DMS153 treated with DMSO at 0.1 percent for 48 hours (cell line): Measurements from ENCODE around the gene PLA2G6.
"Not testable (repeated sequence)": the region's sequence is repeated elsewhere in the genome, so short reads cannot be mapped to it uniquely, and the experiment has no call there.

Experiments
- DNase-seq: peaks from one replicate; lab custom pipeline; 2025; ENCODE audit not compliant: unreplicated experiment; lab: John Stamatoyannopoulos, UW

PLA2G6 gene

DNA sequence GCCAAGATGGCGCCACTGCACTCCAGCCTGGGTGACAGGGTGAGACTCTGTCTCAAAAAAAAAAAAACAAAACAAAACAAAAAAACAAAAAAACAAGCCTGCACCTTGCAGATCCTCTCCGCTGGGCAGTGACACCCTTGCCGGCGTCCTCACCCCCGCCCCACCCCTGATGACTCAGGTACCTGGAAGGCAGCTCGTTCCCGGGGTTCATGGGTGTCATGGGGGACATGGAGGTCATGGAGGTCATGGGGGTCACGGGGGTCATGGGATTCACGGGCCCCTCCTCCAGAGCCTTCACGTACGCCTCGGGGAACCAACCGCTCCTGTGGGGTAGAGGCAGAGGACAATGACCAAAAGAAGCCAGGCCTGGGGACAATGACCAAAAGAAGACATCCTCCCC is 94.7 kb downstream of the PLA2G6 start:
- DNase-seq: no peak

DNA sequence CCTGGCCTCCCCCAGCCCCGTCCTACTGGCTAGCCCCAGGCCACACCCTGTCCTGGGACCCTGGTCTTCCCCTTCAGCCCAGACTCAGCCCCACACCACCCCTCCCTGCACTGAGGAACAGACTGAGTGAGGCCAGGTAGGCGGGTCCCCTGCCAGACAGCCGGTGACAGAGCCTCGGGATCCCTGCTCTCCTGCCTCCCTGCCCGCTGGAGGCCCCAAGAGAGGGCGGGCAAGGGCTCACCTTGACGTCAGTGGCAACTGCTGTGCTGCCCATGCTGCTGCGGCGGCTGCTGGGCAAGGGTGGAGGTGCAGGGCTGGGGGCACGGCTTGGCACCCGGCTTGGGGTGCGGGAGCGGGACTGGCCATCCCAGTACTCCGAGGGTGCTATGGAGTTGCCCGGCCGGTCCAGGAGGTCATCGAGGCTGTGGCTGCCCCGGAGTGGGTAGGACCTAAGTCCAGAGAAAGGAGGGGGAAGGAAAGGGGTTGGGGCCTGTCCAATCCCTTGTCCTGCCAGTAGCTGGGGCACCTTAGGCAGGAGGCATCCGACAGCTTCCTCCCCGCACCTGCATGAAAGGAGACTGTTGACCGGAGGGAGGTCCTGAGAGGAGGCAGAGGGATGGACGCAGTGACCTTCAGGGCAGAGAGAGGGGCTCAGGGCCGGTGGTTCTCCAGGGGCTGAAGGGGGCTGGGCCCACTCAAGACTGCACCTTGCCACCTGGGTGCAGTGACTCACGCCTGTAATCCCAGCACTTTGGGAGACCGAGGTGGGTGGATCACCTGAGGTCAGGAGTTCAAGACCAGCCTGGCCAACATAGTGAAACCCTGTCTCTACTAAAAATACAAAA is 95.4 kb downstream of the PLA2G6 start:
- DNase-seq: no peak

DNA sequence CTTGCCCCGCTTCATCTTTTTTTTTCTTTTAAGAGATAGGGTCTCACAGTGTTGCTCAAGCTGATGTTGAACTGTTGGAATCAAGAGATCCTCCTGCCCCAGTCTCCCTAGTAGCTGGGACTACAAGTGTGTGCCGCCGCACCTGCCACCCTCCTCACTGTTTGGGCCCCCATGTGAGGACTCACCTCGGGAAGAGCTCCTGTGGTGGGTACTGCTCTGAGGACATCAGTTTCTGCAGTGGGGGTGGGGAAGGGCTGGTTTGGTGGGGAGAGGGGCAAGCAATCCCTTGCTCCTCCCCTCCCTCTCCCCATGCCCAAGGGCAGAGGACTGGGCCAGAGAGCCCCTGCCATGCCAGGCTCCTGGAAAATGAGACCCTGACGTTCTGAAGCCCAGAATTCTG is 96.1 kb downstream of the PLA2G6 start:
- DNase-seq: no peak

DNA sequence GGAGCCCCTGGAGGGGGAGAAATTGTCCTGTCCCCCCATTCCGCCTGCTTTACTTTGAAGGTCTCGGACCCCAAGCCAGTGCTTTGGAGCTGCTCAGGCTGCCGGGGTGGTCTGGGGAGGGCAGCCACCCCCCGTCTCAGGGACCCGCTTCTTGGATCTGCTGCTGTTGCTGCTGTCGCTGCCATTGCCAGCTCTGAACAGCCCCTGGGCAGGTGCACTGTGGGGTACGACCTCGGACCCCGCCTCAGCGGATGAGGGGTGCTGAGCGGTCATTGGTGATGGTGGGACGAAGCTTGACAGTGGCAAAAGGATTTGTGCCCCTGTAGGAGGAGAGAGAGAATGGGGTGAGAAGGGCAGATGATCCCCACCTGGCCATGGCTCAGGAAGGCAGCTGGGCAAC is 96.6 kb downstream of the PLA2G6 start:
- no peak for DNase-seq

DNA sequence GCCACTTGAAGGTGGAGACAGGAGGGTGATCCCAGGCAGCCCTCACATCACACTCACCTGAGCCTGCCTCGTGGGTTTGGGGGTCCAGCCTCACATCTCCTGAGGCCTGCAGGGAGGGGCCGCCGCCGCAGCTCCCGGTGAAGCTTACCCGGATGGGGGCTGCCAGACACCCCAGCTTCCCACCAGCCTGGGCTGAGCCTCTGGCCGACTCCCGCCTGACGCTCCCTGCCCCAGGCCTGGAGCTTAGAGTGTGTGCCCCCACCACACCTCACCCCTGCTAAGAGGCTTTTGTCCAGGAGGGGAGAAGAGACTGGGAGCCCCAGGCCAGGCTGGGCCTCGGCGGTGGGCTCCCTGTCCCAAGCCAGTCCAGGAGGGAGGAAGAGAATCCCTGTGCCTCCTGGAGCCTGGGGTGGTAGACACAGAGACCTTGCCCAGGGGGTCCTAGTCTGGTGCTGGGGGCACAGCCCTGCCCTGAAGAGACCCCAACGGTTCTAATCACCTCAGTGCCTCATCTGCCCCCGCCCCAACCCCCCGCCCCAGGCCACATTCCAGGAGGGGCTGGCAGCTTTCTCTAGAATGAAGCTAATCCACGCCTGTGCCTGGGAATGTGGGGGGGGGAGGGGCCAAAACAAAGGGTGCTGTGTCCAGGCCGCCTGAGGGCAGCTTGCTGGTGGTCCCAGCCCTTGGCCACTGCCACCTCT is 97.5 kb downstream of the PLA2G6 start, which contains the start of gene SLC16A8:
TSS of gene SLC16A8 (minus strand) at position 254 of the 701 bp plus-strand sequence. CDS start 1,311 bp downstream, outside the sequence.
- DNase-seq: no peak

DNA sequence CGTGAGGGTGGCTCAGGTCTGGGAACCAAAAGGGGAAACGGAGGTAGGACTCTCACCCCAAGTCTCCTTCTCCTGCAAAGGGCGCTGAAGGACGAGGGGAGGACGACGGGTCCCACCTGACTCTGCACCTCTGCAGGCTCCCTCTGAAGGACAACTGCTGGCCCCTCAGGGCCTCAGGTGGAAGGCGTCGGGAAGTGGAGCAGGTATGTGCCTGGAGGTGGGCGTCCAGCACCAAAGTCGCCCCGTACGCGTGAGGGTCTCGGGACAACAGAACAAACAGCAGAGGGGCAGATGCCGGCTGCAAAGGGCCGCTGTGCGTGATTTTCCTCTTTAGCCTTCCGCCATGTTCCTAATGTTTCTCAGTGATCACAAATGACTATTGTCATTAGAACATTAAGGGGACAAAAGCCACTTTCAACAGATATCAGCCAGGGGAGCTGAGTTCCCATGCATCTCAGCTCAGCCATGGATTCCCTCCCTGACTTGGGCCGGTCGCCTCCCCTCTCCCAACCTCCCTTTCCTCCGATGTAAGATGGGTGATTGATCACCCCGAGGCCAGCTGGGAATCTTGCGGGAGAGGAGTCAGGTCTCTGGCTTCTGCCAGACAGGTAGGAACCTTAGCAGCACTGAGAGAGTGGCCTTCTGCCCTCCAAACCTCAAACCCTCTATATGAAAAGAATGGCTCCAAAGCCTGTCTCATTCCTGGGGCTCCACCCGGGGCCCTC is 98.5 kb downstream of the PLA2G6 start:
- DNase-seq: no peak

DNA sequence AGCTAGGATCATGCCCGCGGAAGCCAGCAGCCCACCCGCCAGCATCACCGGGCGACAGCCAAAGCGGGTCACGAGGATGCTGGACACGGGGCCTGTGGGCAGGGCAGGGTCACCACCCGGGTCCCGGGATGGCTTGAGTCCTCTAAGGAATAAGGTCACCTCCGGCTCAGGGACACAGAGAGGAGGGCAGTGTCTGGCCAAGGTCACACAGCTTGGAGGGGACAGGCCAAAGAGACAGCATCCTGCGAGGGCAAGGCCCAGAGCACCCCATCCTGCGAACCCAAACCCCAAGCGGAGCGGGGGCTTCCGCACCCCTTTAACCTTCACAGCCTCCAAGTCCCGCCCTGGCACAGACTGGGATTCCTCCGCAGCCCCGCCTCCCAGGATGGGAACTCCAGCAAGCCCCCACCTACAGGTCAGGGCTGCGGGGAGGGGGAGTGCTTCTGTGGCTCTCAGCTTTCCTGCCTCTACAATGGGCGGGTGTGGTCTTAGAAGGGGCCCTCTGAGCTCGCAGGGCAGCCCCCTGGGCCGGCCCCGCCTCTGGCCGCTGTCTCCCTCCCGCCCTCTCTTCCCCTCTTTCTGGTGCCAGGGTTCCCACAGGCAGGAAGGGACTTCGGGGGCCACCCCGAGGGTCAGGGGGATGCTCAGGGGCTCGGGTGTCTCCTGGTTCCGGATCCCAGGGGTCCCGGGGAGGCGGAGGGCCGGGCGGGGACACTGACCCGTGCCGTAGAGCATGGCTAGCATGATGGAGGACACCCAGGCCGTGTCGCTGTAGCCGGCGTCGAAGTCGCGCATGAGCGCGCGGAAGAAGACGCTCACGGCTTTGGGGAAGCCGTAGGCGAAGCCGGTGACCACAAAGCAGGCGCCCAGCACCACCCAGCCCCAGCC is 99.4 kb downstream of the PLA2G6 start:
- no peak for DNase-seq

DNA sequence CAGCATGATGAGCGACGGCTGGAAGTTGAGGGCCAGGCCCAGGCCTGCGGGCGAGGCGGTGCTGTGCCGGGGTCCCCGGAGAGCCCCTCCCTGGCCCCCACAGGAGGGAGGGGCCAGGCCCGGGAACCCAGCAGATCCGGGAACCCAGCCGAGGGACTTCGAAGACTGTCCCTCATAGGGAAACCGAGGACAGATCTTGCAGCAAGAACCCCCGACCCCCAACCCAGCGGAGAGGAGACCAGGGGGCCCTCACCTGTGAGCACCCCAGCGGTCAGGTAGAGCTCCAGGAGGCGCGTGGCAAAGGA is 100.0 kb downstream of the PLA2G6 start:
- no peak for DNase-seq

DNA sequence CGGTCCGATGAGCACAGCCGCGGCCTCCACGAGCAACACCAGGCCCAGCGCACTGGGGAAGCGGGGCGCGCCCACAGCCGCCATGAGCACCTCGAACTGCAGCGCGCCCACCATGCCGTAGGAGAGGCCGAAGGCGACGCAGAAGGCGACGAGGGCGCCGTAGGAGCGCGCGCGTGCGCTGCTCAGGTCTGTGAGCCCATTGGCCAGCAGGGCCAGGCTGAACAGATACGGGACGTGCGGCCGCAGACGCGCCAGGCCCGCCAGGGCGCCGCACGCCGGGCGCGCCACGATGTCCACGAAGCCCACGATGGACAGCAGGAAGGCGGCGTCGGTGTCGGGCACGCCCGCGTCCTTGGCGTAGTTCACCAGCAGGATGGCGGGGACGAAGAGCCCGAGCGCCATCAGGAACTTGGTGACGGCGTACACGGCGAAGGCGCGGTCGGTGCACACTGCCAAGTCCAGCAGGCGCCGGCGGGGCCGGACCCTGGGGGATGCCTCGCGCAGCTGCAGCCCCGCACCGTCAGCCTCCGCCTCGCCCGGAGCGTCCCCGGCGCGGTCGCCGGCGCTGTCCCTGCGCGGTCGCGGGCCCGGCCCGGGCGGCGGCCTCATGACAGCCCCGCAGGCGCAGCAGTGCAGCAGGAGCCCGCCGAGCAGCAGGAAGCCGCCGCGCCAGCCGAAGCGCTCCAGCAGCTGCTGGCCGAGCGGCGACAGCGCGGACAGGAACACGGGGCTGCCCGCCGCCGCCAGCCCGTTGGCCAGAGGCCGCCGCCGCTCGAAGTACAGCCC is 100.6 kb downstream of the PLA2G6 start:
- DNase-seq: no peak

DNA sequence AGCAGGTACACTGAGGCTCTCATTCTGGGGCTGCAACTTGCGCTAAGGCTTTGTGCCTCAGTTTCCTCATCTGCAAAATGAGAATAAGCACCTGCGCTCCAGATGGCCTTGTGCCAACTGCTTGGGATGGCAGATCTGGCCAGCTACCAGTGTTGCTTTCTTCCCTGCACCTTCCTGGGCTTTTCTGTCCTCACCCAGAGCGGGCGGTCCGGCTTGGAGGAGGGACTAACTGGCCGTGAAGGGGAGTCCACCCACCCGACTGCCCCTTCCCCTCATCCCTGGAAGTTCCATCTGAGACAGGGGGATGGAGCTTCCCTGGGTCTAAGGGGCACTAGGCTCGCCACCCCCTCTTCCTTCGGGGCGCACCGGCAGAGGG is 101.2 kb downstream of the PLA2G6 start:
- no peak for DNase-seq

DNA sequence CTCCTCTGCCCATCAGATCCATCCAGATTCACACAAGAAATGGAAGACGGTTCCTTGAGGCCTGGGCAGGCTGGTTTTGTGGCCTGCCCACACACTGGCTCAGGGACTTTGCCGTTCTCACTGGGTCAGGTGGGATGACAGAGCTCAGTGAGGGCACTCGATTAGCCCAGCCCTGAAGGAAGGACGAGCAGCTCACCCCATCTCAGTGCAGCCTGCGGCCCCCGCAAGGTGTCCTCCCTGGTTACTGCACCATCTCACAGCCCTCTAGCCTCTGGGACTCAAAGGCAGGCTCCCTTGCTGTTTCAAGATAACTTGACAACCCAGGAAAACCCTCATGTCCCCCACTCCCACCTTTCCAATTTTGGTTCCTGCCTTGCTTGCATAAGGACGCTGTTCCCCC is 101.8 kb downstream of the PLA2G6 start:
- no peak for DNase-seq

DNA sequence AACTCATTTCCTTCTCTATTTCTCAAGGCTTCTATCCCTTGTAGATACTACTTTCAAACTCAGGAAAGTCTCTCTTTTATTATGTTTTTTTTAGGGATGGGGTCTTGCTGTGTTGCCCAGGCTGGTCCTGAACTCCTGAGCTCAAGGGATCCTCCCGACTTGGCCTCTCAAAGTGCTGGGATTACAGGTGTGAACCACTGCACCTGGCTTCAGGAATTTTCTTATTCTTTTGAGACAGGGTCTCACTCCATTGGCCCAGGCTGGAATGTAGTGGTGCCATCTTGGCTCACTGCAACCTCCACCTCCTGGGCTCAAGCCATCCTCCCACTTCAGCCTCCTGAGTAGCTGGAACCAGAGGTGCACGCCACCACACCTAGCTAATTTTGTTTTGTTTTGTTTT is 102.4 kb downstream of the PLA2G6 start:
- not testable (repeated sequence) for DNase-seq

DNA sequence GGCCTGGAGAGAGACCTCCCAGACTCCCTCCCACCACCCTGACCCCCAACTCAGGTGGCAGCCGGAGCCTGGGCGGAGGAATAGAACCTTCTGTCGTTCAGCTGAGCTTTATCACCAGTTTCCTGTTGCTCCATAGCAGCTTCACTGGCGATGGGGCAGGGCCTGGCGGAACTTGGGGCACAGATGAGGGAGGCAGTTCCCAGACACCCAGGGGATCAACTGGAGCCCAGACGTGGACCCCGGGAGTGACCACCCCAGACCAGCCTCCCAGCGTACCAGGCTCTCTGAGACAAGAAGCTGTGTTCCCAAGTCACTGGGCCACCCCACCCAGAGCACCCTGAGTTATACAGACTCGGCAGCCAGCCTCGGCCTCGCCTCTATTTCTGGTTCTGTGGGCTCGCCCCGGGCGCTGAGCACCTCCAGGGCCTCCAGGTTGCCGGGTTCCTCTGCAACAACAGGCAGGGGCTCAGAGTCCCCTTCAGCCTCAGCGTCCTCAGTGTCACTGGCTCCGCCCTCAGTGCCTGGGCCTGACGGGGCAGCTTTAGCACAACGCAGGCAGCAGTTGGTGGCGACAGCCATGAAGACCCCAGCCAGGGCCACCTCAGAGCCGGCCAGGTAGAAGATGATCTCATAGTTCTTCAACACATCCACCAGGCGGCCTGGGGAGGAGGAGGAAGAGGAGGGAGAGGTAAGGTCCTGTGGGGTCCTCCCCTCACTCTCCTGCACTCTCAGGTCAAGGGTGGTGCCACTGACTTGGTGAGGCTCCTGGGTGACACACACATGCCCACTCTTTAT is 103.4 kb downstream of the PLA2G6 start:
- DNase-seq: no peak

DNA sequence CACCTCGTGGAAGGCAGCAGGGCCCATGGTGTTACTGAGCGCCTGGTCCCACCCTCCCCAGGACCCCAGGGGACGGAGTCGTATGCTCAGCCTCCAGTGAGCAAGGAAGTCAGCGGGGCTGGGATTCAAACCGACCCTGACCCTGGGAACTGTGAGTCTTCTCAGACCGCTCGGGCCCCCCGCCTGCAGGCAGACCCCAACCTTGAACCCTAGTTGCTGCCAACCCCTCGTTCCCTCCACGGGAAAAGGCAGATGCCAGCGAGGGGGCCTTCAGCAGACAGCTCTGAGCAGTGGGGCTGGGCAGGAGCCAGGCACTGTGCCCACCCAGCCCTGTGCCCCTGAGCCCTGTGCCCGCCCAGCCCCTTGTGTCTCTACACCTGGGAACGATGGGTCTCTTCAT is 104.0 kb downstream of the PLA2G6 start:
- no peak for DNase-seq

DNA sequence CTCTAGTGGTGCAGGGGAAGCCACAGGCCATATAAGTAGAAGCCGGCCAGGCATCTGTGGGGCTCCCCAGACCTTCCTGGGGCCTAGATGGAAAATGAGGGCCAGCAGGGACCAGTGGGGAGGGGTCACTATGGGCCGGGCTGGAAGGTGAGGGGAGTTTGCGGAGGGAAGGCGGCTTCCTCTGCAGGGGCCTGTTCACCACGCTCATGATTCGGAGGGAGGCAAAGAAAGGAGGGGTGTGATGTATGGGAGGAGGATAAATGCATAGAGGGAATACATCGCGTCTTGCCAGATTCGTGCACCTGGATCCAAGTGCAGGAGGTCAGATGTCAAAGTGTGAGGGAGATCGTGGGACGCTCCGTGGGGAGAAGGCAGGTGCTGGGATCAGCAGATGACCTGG is 104.5 kb downstream of the PLA2G6 start:
- no peak for DNase-seq

DNA sequence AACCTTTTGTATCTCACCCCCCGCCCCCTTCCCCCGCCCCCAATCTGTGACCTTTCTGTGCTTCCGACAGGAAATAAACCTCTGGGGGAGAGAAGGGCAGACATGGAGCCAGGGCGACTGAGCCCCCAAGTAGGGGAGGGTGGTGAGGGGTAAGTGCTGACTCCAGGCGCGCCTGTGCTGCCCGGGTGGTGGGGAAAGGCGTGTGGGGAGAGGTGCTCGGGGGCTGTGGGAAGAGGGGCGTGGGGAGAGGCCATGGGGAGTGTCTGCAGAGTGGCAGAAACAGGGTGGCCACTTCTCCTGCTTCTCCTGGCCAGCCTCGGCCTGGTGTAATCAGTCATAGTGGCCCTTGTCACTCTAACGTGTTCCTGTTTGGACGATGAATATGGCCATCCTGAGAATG is 105.7 kb downstream of the PLA2G6 start:
- no peak for DNase-seq

DNA sequence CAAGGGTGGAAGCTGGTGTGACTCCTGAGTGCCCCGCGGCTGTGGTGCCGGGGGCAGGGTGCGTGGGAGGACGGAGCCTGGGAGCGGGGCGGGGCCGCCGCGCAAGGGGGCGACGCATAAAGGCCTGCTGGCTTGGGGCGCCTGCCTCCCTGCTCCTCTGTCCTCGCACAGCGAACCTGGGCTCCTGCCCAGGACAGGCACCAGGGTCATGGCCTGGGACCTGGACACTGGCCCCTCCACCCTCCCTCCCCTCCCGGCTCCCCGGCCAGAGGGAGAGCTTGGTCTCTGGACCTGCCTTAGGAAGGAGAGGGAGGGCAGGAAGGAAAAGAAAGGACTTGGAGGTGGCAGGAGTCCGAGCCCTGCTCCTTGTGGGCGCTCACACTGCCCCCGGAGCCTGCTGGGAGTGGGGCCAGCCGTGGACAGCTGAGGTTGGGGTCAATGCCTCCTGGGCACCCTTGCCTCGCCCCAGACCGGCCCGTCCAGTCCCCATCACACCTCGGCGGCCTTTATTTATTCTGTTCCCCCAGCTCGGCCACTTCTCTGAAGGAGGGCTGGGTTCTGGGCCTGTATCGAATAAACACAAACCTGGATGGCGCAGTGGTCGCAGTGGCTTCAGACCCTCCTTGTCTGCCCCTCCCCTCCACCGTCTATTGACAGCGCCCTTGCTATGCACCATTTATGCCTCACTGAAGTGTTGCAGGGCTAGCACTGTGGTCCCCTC is 106.4 kb downstream of the PLA2G6 start:
- no peak for DNase-seq

DNA sequence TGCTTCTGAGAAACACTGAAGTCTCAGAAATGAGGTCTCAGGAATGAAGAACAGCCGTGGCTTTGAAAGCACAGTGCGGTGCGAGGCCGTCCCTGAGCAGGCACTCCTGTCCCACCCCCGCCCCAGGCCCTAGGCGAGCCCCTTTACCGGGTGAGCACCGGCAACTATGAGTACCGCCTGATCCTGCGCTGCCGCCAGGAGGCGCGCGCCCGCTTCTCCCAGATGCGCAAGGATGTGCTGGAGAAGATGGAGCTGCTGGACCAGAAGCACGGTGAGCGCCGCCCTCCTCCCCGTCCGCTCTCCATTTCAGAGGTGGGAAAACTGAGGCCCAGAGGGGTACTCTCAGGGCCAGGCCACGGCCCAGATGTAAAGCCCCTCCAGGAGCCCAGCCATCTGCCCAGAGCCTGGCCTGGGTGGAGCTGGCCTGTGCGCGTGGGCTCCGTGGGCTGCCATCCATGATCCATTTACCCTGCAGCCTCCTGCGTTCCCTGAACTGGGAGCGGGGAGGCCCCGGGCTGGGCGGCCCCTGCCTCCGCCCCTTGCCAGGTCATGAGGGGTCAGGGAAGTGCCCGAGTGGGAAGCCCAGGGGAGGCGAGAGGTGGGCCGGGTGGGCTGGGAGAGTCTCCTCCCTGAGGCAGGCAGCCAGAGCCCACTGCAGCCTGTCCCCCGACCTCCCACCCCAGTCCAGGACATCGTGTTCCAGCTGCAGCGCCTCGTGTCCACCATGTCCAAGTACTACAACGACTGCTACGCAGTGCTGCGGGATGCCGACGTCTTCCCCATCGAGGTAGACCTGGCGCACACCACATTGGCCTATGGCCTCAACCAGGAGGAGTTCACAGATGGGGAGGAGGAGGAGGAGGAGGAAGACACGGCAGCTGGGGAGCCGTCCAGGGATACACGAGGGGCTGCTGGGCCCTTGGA is 107.2 kb downstream of the PLA2G6 start:
- DNase-seq: no peak
